GM12878 (cell line): ENCODE measurements around the gene LSAMP. TPM values are rescaled to one million over a fixed set of nuclear protein-coding genes. Genes with fewer than 3 reads are reported as not detected.

ENCODE experiments used
- ATAC-seq: fragments of 200-7000 bp; cut with Tn5 transposase; 3 replicates; pipeline ENCODE4 v1.9.1; 2020; ENCODE audit warnings: mild to moderate bottlenecking, moderate library complexity
- BruUV-seq: library from RNA; stranded (reverse); fragments of 400-500 nt; replicated peaks from 2 replicates; lab custom pipeline; 2021; lab: Mats Ljungman, UMichigan
- CTCF ChIA-PET: fragments of 300-600 bp; sonication (Branson Sonifier 250); formaldehyde crosslinking; extraction: SDS; loops from one replicate; lab custom pipeline; 2021; ENCODE audit warnings: inconsistent platforms; lab: Yijun Ruan, JAX
- POLR2A ChIA-PET: fragments of 350-600 bp; formaldehyde crosslinking; extraction: SDS; loops from one replicate; lab custom pipeline; 2021; ENCODE audit warnings: inconsistent platforms; lab: Charles Lee
- RAD21 ChIA-PET: fragments of 300-600 bp; sonication (Branson Sonifier 250); formaldehyde crosslinking; loops from one replicate; lab custom pipeline; 2023; ENCODE audit warnings: antibody characterized with exemption; ENCODE audit not compliant: unreplicated experiment; lab: Charles Lee
- SMC1A ChIA-PET: fragments of 300-600 bp; sonication (Branson Sonifier 250); formaldehyde crosslinking; loops from one replicate; lab custom pipeline; 2023; ENCODE audit not compliant: unreplicated experiment, uncharacterized antibody; lab: Charles Lee
- DNase-seq: peaks from one replicate; pipeline ENCODE4 v3.0.0-alpha.2; 2011; ENCODE audit warnings: low read depth, low spot score
- FAIRE-seq: peaks from 3 replicates; lab custom pipeline; 2011; peaks lifted over from hg19 to GRCh38; lab: Jason Lieb, UNC
- H2AFZ ChIP-seq: 2 replicates; pipeline ENCODE4 v1.6.0; 2011; ENCODE audit warnings: low read depth, low read length, control low read depth; ENCODE audit not compliant: control insufficient read depth
- H3K27ac ChIP-seq: 2 replicates; pipeline ENCODE4 v1.5.1; 2011; ENCODE audit warnings: control low read depth; ENCODE audit not compliant: control insufficient read depth, insufficient read depth
- H3K27me3 ChIP-seq, 2 experiments: replicated peaks in 1 of 2; 2 replicates each; pipeline versions ENCODE4 v1.6.0 to v1.6.1; 2011; ENCODE audit warnings: low read length in 1 of 2; ENCODE audit not compliant: control insufficient read depth in 2 of 2, insufficient read depth in 2 of 2
- H3K36me3 ChIP-seq, 2 experiments: 2 replicates each; pipeline ENCODE4 v1.5.1; 2011; ENCODE audit warnings: low read length in 1 of 2; ENCODE audit not compliant: control insufficient read depth in 2 of 2, insufficient read depth in 2 of 2
- H3K4me1 ChIP-seq: 2 replicates; pipeline ENCODE4 v1.6.1; 2011; ENCODE audit warnings: mild to moderate bottlenecking, low read length, moderate library complexity, mixed read lengths; ENCODE audit not compliant: control insufficient read depth, insufficient read depth
- H3K4me2 ChIP-seq: 2 replicates; pipeline ENCODE4 v1.6.0; 2011; ENCODE audit warnings: control low read depth; ENCODE audit not compliant: control insufficient read depth, insufficient read depth
- H3K4me3 ChIP-seq: fragments of 200-600 bp; sonication (generic); 2 replicates; pipeline ENCODE4 v1.5.1; 2016
- H3K79me2 ChIP-seq: 2 replicates; pipeline ENCODE4 v1.6.0; 2011; ENCODE audit warnings: low read length; ENCODE audit not compliant: control insufficient read depth, insufficient read depth
- H3K9ac ChIP-seq: 2 replicates; pipeline ENCODE4 v1.8.0; 2011; ENCODE audit warnings: low read length, control low read depth, mixed read lengths; ENCODE audit not compliant: control insufficient read depth, insufficient read depth
- H3K9me3 ChIP-seq: replicated peaks from 3 replicates; pipeline ENCODE4 v1.5.1; 2011; ENCODE audit warnings: mild to moderate bottlenecking, low read length; ENCODE audit not compliant: control insufficient read depth, insufficient read depth
- H4K20me1 ChIP-seq: 2 replicates; pipeline ENCODE4 v1.6.0; 2011; ENCODE audit not compliant: control insufficient read depth, insufficient read depth
- EZH2 ChIP-seq: IDR thresholded peaks from 2 replicates; pipeline ENCODE4 v1.6.1; 2012; ENCODE audit warnings: low read depth, mild to moderate bottlenecking, control low read depth, inconsistent platforms, low read length, borderline replicate concordance; ENCODE audit not compliant: control insufficient read depth
- MYB ChIP-seq: fragments of 150-350 bp; IDR thresholded peaks from 2 replicates; pipeline ENCODE4 v1.6.1; 2014; ENCODE audit warnings: mild to moderate bottlenecking, low read depth, low read length, borderline replicate concordance
- RAD51 ChIP-seq: fragments of 450-650 bp; IDR thresholded peaks from 2 replicates; pipeline ENCODE4 v1.6.1; 2016; ENCODE audit warnings: moderate library complexity, mild to moderate bottlenecking, inconsistent platforms
- SMAD1 ChIP-seq: fragments of 450-650 bp; IDR thresholded peaks from 2 replicates; pipeline ENCODE4 v1.6.1; 2018; ENCODE audit warnings: mild to moderate bottlenecking, low read depth; ENCODE audit not compliant: partially characterized antibody
- TBL1XR1 ChIP-seq: IDR thresholded peaks from 2 replicates; pipeline ENCODE4 v1.6.1; 2012; ENCODE audit warnings: low read depth, low read length, improper control_type of control experiment
- ZNF274 ChIP-seq: IDR thresholded peaks from one replicate; pipeline ENCODE4 v1.8.0; 2011; ENCODE audit not compliant: insufficient read length, insufficient read depth
- ZNF592 ChIP-seq: fragments of 450-650 bp; IDR thresholded peaks from 2 replicates; pipeline ENCODE4 v1.6.1; 2017; ENCODE audit warnings: mild to moderate bottlenecking, moderate library complexity
- WGBS: methylation state at CpG from one replicate; pipeline ENCODE4 v1.1.6; 2016; ENCODE audit warnings: low lambda C conversion rate; ENCODE audit not compliant: insufficient replicate concordance, insufficient coverage; ENCODE audit errors: missing lambda C conversion rate; 5-methylcytosine and 5-hydroxymethylcytosine counted together
- in situ Hi-C: fragments of 300-500 bp; cut with MboI; formaldehyde crosslinking; loops from 9 replicates; pipeline ENCODE4 v1.14.3; 2018; ENCODE audit warnings: mixed read lengths
- intact Hi-C: fragments of 100-400 bp; cut with micrococcal nuclease; formaldehyde crosslinking; loops from one replicate; pipeline ENCODE4 v1.14.2; 2022; ENCODE audit not compliant: unreplicated experiment
- polyA plus RNA-seq, 11 experiments: library from polyadenylated mRNA; depleted of rRNA in 4 of 11; unstranded in 6 of 11; stranded (reverse) in 5 of 11; fragments of >200 nt; fragmentation: Nextera tagmentation in 4 of 11; fragmentation: Illumina TruSeq in 1 of 11; extraction: Ambion mirVana in 4 of 11; extraction: Trizol in 1 of 11; gene quantifications; 1 replicate in 1 of 11; 2 replicates in 10 of 11; pipeline versions ENCODE4 v1.2.1 to v1.2.3, GENCODE V29; 2011 to 2016; ENCODE audit warnings: inconsistent platforms in 2 of 11, missing spikeins in 2 of 11, low read depth in 1 of 11
- total RNA-seq, 4 experiments: library from RNA; depleted of rRNA in 3 of 4; stranded (reverse); fragments of >200 nt in 3 of 4; fragmentation: Illumina TruSeq in 1 of 4; extraction: Trizol in 1 of 4; gene quantifications; 2 replicates each; pipeline versions ENCODE4 v1.2.1 to v1.2.3, GENCODE V29; 2013 to 2021

The LSAMP gene
- total and polyA plus RNA-seq, 10 of the 15 experiments (the other 5 are each of a cell fraction or from before 2014, with no cell fraction given) = 2.0 to 12.7 (median 6.5) TPM

- no peak for TF ChIP-seq SMAD1
- no peak for TF ChIP-seq TBL1XR1
- no peak for TF ChIP-seq EZH2
- no peak for TF ChIP-seq MYB
- TF ChIP-seq ZNF274 = no peak
Observed at GRCh38 chr3:116226266-116226665, 219.0 kb downstream of the LSAMP start (continued).

GRCh38 chr3:116216761-116217160, 228.5 kb downstream of the LSAMP start:
- peaks cover 0 to 3% of the 10 kb centered on the region in 2 experiments; a peak in 1 of 4 replicates for H3K27me3 ChIP-seq
- 23% methylated on average over 4 of the region's 4 CpGs for WGBS
- H4K20me1 ChIP-seq = no peaks in the 10 kb centered on the region; the same call in 1 of the 2 replicates
- in situ Hi-C loops = no loop called here
- ChIA-PET POLR2A (no interaction called here), CTCF (no interaction called here), SMC1A (interaction anchor here (0.5 to 1.1 kb wide), 3 partner anchors 10 to 31 kb away, joined by 3 read pairs; no protein-coding TSS in a partner anchor), RAD21 (interaction anchor here (1.0 kb wide), 1 partner anchor 26 kb away, joined by 3 read pairs; no protein-coding TSS in a partner anchor)
- ATAC-seq = no peak
- no peaks in the 10 kb centered on the region for H3K4me1 ChIP-seq
- no TSS peak for BruUV-seq
- TF ChIP-seq ZNF592 = no peak
- TF ChIP-seq RAD51 = no peak
- H3K27ac ChIP-seq = no peak overlapping the region
- intact Hi-C loops = no loop called here
- DNase-seq = no peak
- no peaks in the 10 kb centered on the region for H3K36me3 ChIP-seq
- no peak overlapping the region for H3K4me3 ChIP-seq
- no peak overlapping the region for H2AFZ ChIP-seq
- H3K79me2 ChIP-seq = no peaks in the 10 kb centered on the region
- H3K4me2 ChIP-seq = no peak overlapping the region
- no peak for FAIRE-seq
- no peak overlapping the region for H3K9ac ChIP-seq
- no peaks in the 10 kb centered on the region for H3K9me3 ChIP-seq
